D721Med (cell line): Measurements from ENCODE around the gene FOXRED1.

Experiments used
- DNase-seq: peaks from one replicate; pipeline ENCODE4 v3.0.0; 2011; ENCODE audit warnings: low spot score; ENCODE audit not compliant: insufficient read length
- FAIRE-seq: peaks from 2 replicates; lab custom pipeline; 2011; peaks lifted over from hg19 to GRCh38; lab: Jason Lieb, UNC
- CTCF ChIP-seq: IDR thresholded peaks from 2 replicates; pipeline ENCODE4 v1.5.1; 2012; ENCODE audit warnings: mild to moderate bottlenecking, control low read depth; ENCODE audit not compliant: insufficient read depth; ENCODE audit errors: missing control alignments

The FOXRED1 gene

GRCh38 chr11:126318574-126319373 lies 49.8 kb downstream of the FOXRED1 start:
- DNase-seq (no peak), FAIRE-seq (no peak)
- no peak for TF ChIP-seq CTCF

GRCh38 chr11:126319374-126319740 lies 50.4 kb downstream of the FOXRED1 start:
- FAIRE-seq (no peak), DNase-seq (no peak)
- TF ChIP-seq CTCF = no peak

- TF ChIP-seq CTCF = no peak
- FAIRE-seq (no peak), DNase-seq (no peak)
These were observed 54.0 kb downstream of the FOXRED1 start for GRCh38 chr11:126322996-126323395.

- FAIRE-seq (no peak), DNase-seq (no peak)
- no peak for TF ChIP-seq CTCF
These were observed 58.5 kb downstream of the FOXRED1 start for GRCh38 chr11:126327281-126328000.
